Neural progenitor cell (in vitro differentiated cells): ENCODE measurements around the gene SMYD5. TPM values are rescaled to one million over a fixed set of nuclear protein-coding genes. Genes with fewer than 3 reads are reported as not detected.

Experiments used
- DNase-seq: peaks from one replicate; pipeline ENCODE4 v3.0.0-alpha.2; 2016; ENCODE audit warnings: low spot score
- H2AFZ ChIP-seq: fragments of 200-600 bp; sonication (generic); replicated peaks from 2 replicates; pipeline ENCODE4 v1.6.1; 2016; ENCODE audit warnings: antibody characterized with exemption
- H3F3A ChIP-seq: fragments of 200-600 bp; sonication (generic); 2 replicates; pipeline ENCODE4 v1.6.1; 2016; ENCODE audit warnings: antibody characterized with exemption, low read depth
- H3K27ac ChIP-seq: fragments of 200-600 bp; sonication (generic); 2 replicates; pipeline ENCODE4 v1.5.1; 2016; ENCODE audit warnings: mild to moderate bottlenecking
- H3K27me3 ChIP-seq: fragments of 200-600 bp; sonication (generic); 2 replicates; pipeline ENCODE4 v1.6.1; 2016; ENCODE audit warnings: mild to moderate bottlenecking, moderate library complexity
- H3K36me3 ChIP-seq: fragments of 200-600 bp; sonication (generic); 2 replicates; pipeline ENCODE4 v1.5.1; 2016
- H3K4me1 ChIP-seq: fragments of 200-600 bp; sonication (generic); 2 replicates; pipeline ENCODE4 v1.6.1; 2016; ENCODE audit warnings: mixed run types
- H3K4me2 ChIP-seq: fragments of 200-600 bp; sonication (generic); 2 replicates; pipeline ENCODE4 v1.6.1; 2016
- H3K4me3 ChIP-seq: fragments of 200-600 bp; sonication (generic); 2 replicates; pipeline ENCODE4 v1.5.1; 2016
- H3K79me2 ChIP-seq: fragments of 200-600 bp; sonication (generic); 2 replicates; pipeline ENCODE4 v1.6.1; 2016; ENCODE audit warnings: low read depth
- H3K9ac ChIP-seq: fragments of 200-600 bp; sonication (generic); 2 replicates; pipeline ENCODE4 v1.6.1; 2016
- H3K9me3 ChIP-seq: fragments of 200-600 bp; sonication (generic); 2 replicates; pipeline ENCODE4 v1.5.1; 2016; ENCODE audit warnings: low read depth
- H4K20me1 ChIP-seq: fragments of 200-600 bp; sonication (generic); 2 replicates; pipeline ENCODE4 v1.6.1; 2016; ENCODE audit warnings: low read depth
- H3K27ac Mint-ChIP-seq: 3 replicates; pipeline ENCODE4 v1.8.0; 2021; ENCODE audit warnings: mixed read lengths
- H3K27me3 Mint-ChIP-seq: 2 replicates; pipeline ENCODE4 v1.8.0; 2022; ENCODE audit warnings: low read depth, mild to moderate bottlenecking, inconsistent platforms, moderate library complexity, mixed read lengths; ENCODE audit not compliant: insufficient read depth
- H3K36me3 Mint-ChIP-seq: 3 replicates; pipeline ENCODE4 v1.8.0; 2021; ENCODE audit warnings: mixed read lengths
- H3K4me1 Mint-ChIP-seq: 3 replicates; pipeline ENCODE4 v1.8.0; 2021; ENCODE audit warnings: mixed read lengths
- H3K4me3 Mint-ChIP-seq: 3 replicates; pipeline ENCODE4 v1.8.0; 2021; ENCODE audit warnings: mild to moderate bottlenecking, moderate library complexity, mixed read lengths
- H3K9me3 Mint-ChIP-seq: 3 replicates; pipeline ENCODE4 v1.8.0; 2020; ENCODE audit warnings: mixed read lengths
- EZH2 ChIP-seq: fragments of 200-600 bp; sonication (generic); IDR thresholded peaks from 2 replicates; pipeline ENCODE4 v1.6.1; 2017; ENCODE audit warnings: antibody characterized with exemption, mild to moderate bottlenecking, moderate library complexity
- EZH2phosphoT487 ChIP-seq: fragments of 200-600 bp; sonication (generic); IDR thresholded peaks from 2 replicates; pipeline ENCODE4 v1.6.1; 2017; ENCODE audit warnings: antibody characterized with exemption
- total RNA-seq: library from RNA; depleted of rRNA; stranded (reverse); fragments of >200 nt; gene quantifications from 2 replicates; pipeline ENCODE4 v1.2.3, GENCODE V29; 2015; ENCODE audit warnings: low replicate concordance
- TF ChIP-seq, protein P1 (sequence below): fragments of 200-600 bp; sonication (generic); IDR thresholded peaks from 2 replicates; pipeline ENCODE4 v1.5.1; 2017; ENCODE audit warnings: antibody characterized with exemption, mild to moderate bottlenecking

The SMYD5 gene
- total RNA-seq, 1 donor from 2014 or later, result 21.0 TPM

DNA sequence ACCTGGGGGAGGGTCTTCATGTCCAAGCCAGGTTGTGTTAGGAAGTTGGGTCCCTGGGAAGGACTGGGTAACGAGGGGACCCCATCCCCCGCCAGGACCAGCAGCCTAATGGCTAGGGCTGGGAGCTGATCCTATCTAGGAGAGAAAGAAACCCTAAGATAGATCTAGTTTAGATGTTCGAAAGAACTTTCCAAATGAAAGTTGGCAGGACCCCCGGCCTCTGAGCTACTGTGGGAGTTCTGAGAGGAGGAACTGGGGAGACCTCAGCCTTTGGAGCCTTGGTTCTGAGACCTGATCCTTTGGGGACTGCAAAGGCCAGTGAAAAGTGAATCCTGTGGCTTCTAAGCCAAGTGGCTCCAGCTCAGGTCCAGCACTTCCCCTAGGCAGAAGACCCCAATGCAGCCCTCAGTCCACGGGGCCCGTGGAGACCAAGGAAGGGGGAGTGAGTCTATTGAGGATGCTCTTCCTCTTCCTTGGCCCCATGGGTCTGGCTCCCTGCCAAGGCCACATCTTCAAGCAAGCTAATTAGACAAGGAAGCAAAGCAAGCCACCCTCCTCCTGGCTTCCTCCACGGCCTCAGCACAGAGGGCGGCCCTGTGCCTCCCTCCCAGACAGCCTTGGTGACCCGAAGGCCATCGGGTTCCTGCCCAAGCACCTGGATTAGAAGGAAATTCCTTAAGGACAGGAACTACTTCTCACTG lies 43.5 kb downstream of the SMYD5 start:
- no peaks in the 10 kb centered on the region for H3K4me1 Mint-ChIP-seq
- Histone ChIP-seq H3K9ac (no peak overlapping the region), H3K4me2 (no peak overlapping the region), H3K4me3 (no peak overlapping the region), H4K20me1 (peaks cover 37% of the 10 kb centered on the region), H3K79me2 (no peaks in the 10 kb centered on the region), H3F3A (peaks cover 19% of the 10 kb centered on the region), H2AFZ (no peak overlapping the region), H3K27me3 (no peaks in the 10 kb centered on the region), H3K36me3 (no peaks in the 10 kb centered on the region), H3K4me1 (peaks cover 10% of the 10 kb centered on the region), H3K9me3 (no peaks in the 10 kb centered on the region), H3K27ac (no peak overlapping the region)
- H3K27me3 Mint-ChIP-seq, result no peaks in the 10 kb centered on the region
- DNase-seq, result no peak
- H3K27ac Mint-ChIP-seq, result no peak overlapping the region
- no peak for TF ChIP-seq EZH2phosphoT487
- TF ChIP-seq, protein P1, sequence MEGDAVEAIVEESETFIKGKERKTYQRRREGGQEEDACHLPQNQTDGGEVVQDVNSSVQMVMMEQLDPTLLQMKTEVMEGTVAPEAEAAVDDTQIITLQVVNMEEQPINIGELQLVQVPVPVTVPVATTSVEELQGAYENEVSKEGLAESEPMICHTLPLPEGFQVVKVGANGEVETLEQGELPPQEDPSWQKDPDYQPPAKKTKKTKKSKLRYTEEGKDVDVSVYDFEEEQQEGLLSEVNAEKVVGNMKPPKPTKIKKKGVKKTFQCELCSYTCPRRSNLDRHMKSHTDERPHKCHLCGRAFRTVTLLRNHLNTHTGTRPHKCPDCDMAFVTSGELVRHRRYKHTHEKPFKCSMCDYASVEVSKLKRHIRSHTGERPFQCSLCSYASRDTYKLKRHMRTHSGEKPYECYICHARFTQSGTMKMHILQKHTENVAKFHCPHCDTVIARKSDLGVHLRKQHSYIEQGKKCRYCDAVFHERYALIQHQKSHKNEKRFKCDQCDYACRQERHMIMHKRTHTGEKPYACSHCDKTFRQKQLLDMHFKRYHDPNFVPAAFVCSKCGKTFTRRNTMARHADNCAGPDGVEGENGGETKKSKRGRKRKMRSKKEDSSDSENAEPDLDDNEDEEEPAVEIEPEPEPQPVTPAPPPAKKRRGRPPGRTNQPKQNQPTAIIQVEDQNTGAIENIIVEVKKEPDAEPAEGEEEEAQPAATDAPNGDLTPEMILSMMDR, result no peak
- TF ChIP-seq EZH2, result no peak
- peaks cover 13% of the 10 kb centered on the region for H3K36me3 Mint-ChIP-seq
- no peak overlapping the region for H3K4me3 Mint-ChIP-seq
- no peaks in the 10 kb centered on the region for H3K9me3 Mint-ChIP-seq

DNA sequence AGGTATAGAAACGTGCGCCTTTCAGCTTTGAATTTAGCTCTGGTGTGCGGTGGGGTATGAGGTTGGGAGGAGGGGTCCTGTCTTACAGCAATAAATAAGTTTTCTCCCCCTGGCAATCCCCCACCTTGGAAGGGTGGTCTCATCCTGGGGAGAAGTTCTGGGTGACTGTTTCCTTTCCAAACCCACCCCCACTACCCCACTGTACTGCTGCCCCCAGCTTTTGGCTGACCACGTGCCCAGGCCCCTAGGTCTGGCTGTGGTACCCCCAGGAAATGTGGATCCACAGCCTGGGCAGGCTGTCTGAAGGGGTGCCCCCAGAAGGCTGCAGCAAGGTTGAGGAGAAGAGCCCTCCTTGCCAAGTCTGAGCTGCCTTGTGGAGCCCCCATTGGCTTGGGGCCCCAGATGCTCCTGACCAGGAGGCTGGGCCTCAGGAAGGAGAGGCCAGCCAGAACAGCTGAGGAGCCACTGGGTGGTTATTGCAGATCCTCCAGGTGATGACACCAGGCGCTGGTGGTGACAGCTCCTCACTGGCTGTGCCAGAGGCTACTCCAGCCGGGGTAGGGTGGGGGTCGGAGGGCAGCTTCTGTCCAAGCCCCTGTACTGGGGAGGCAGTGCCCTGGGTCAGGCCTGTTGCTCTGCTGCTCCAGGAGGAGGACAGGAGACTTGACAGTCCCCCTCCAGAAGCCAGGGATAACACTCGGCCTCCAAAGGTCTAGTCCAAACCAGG lies 44.3 kb downstream of the SMYD5 start:
- Histone ChIP-seq H3K36me3 (no peaks in the 10 kb centered on the region), H3K4me2 (no peak overlapping the region), H3F3A (peaks cover 18% of the 10 kb centered on the region), H2AFZ (no peak overlapping the region), H4K20me1 (peaks cover 31% of the 10 kb centered on the region), H3K9me3 (no peaks in the 10 kb centered on the region), H3K4me1 (peaks cover 10% of the 10 kb centered on the region), H3K27ac (no peak overlapping the region), H3K4me3 (no peak overlapping the region), H3K9ac (no peak overlapping the region), H3K79me2 (no peaks in the 10 kb centered on the region), H3K27me3 (no peaks in the 10 kb centered on the region)
- no peak overlapping the region for H3K27ac Mint-ChIP-seq
- no peak overlapping the region for H3K4me3 Mint-ChIP-seq
- H3K36me3 Mint-ChIP-seq, result peaks cover 8% of the 10 kb centered on the region
- no peak for DNase-seq
- TF ChIP-seq EZH2 (no peak), EZH2phosphoT487 (no peak)
- TF ChIP-seq, protein P1, result no peak
- H3K4me1 Mint-ChIP-seq, result no peaks in the 10 kb centered on the region
- H3K27me3 Mint-ChIP-seq, result no peaks in the 10 kb centered on the region
- no peaks in the 10 kb centered on the region for H3K9me3 Mint-ChIP-seq

DNA sequence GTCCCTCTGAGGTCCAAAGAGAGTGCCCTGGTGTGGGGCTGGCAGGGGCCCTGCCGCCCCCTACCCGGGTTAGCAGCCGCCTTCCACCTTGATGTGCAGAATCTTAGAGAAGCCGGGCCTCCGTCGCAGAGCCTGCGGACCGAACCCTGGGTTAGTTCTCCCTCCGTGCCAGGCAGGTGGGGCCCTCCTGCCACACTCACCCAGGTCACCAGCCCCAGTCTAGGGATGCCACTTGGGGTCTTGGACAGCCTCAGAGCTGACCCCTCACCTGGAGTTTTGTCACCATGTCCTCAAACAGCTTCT lies 44.8 kb downstream of the SMYD5 start:
- Mint-ChIP-seq H3K4me1 (no peaks in the 10 kb centered on the region), H3K4me3 (no peak overlapping the region), H3K9me3 (no peaks in the 10 kb centered on the region), H3K36me3 (peaks cover 4% of the 10 kb centered on the region), H3K27ac (no peak overlapping the region), H3K27me3 (no peaks in the 10 kb centered on the region)
- Histone ChIP-seq H3F3A (peaks cover 14% of the 10 kb centered on the region), H3K4me2 (no peak overlapping the region), H2AFZ (no peak overlapping the region), H3K9me3 (no peaks in the 10 kb centered on the region), H3K36me3 (no peaks in the 10 kb centered on the region), H3K4me3 (no peak overlapping the region), H3K27ac (no peak overlapping the region), H3K79me2 (no peaks in the 10 kb centered on the region), H3K4me1 (peaks cover 10% of the 10 kb centered on the region), H3K9ac (no peak overlapping the region), H3K27me3 (no peaks in the 10 kb centered on the region), H4K20me1 (peaks cover 26% of the 10 kb centered on the region)
- TF ChIP-seq EZH2phosphoT487 (no peak), EZH2 (no peak)
- TF ChIP-seq, protein P1, result no peak
- DNase-seq, result no peak
